Body of pancreas (tissue), 4 donors: ENCODE results near the gene UPF2. TPM values are rescaled to one million over a fixed set of nuclear protein-coding genes. Genes with fewer than 3 reads are reported as not detected.
"Not testable (repeated sequence)": the region's sequence is repeated elsewhere in the genome, so short reads cannot be mapped to it uniquely, and the experiment has no call there.

Experiments
- ATAC-seq: fragments of 150-250 bp; one replicate; pipeline ENCODE4 v1.9.1; 2016
- DNase-seq, 4 donors: peaks; one replicate each; pipeline ENCODE4 v3.0.0-alpha.2; 2019
- H3K27ac ChIP-seq, 4 donors: fragments of 200-600 bp; sonication (generic); 1 replicate in 3 of 4; 2 replicates in 1 of 4; pipeline versions ENCODE4 v1.5.1 to v1.6.1; 2016 to 2019; ENCODE audit warnings: mild to moderate bottlenecking in 1 of 4, mixed read lengths in 1 of 4, moderate library complexity in 1 of 4
- H3K27me3 ChIP-seq, 2 donors: fragments of 200-600 bp; sonication (generic); one replicate each; pipeline ENCODE4 v1.6.0; 2016; ENCODE audit warnings: mild to moderate bottlenecking in 1 of 2
- H3K36me3 ChIP-seq, 2 donors: fragments of 200-600 bp; sonication (generic); replicated peaks in 1 of 2; 2 replicates each; pipeline ENCODE4 v1.5.1; 2016; ENCODE audit warnings: low read depth in 2 of 2; ENCODE audit not compliant: insufficient read depth in 1 of 2
- H3K4me1 ChIP-seq: fragments of 200-600 bp; sonication (generic); one replicate; pipeline ENCODE4 v1.6.0; 2016
- H3K4me3 ChIP-seq, 2 donors: fragments of 200-600 bp; sonication (generic); 1 replicate in 1 of 2; 2 replicates in 1 of 2; pipeline ENCODE4 v1.5.1; 2016 to 2019
- H3K9me3 ChIP-seq, 3 donors: fragments of 200-600 bp; sonication (generic); 1 replicate in 2 of 3; 2 replicates in 1 of 3; pipeline ENCODE4 v1.5.1; 2016
- POLR2A ChIP-seq, 3 donors: fragments of 450-650 bp; IDR thresholded peaks; one replicate each; pipeline ENCODE4 v1.6.1; 2016; ENCODE audit warnings: antibody characterized with exemption in 3 of 3, mild to moderate bottlenecking in 2 of 3
- WGBS, 2 donors: methylation state at CpG; one replicate each; pipeline ENCODE4 v1.1.5; 2017; 5-methylcytosine and 5-hydroxymethylcytosine counted together
- intact Hi-C: fragments of 100-400 bp; cut with DNase I; formaldehyde crosslinking; loops from one replicate; pipeline ENCODE4 v1.15.1; 2023
- total RNA-seq, 2 donors: library from RNA; depleted of rRNA; stranded (reverse); fragments of >200 nt; gene quantifications; one replicate each; pipeline ENCODE4 v1.1.0, GENCODE V29; 2016
- TF ChIP-seq, protein P1 (sequence below), 7 experiments: fragments of 450-650 bp in 4 of 7; fragments of 200-600 bp in 3 of 7; sonication (generic) in 3 of 7; IDR thresholded peaks; one replicate each; pipeline ENCODE4 v1.5.1; 2016 to 2019; ENCODE audit warnings: antibody characterized with exemption in 7 of 7

Gene UPF2
- total RNA-seq, 2 donors from 2014 or later, result 11.2 to 16.9 TPM

DNA sequence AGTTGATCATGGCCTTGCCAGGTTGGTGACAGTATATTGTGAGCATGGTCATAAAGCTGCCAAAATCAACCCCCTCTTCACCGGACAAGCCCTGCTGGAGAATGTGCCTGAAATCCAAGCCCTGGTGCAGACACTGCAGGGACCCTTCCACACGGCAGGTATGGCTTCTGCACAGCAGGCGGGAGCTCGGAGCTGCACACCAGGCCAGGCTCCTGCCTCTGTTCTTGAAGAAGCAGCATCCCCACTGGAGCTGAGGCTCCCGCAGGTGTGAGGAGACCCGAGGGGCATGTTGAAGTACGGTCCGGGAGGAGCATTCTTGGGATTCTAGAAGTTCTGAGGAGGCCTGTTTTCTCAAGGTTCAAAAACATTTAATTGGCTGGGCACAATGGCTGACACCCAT is 38.9 kb upstream of the UPF2 start:
- DNase-seq (no peak), ATAC-seq (no peak)
- H3K9me3 ChIP-seq, result no peaks in the 10 kb centered on the region
- no peak overlapping the region for H3K27ac ChIP-seq
- H3K4me1 ChIP-seq, result no peaks in the 10 kb centered on the region
- no peak overlapping the region for H3K4me3 ChIP-seq
- 93 to 100% methylated on average over 1 to 8 of the region's 8 CpGs for WGBS, 2 donors
- H3K27me3 ChIP-seq, result no peaks in the 10 kb centered on the region
- H3K36me3 ChIP-seq, result peaks cover 0 to 11% of the 10 kb centered on the region in 2 donors
- TF ChIP-seq POLR2A (IDR thresholded peaks at IDR 0.05), result no peak
- TF ChIP-seq, protein P1, sequence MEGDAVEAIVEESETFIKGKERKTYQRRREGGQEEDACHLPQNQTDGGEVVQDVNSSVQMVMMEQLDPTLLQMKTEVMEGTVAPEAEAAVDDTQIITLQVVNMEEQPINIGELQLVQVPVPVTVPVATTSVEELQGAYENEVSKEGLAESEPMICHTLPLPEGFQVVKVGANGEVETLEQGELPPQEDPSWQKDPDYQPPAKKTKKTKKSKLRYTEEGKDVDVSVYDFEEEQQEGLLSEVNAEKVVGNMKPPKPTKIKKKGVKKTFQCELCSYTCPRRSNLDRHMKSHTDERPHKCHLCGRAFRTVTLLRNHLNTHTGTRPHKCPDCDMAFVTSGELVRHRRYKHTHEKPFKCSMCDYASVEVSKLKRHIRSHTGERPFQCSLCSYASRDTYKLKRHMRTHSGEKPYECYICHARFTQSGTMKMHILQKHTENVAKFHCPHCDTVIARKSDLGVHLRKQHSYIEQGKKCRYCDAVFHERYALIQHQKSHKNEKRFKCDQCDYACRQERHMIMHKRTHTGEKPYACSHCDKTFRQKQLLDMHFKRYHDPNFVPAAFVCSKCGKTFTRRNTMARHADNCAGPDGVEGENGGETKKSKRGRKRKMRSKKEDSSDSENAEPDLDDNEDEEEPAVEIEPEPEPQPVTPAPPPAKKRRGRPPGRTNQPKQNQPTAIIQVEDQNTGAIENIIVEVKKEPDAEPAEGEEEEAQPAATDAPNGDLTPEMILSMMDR (IDR thresholded peaks at IDR 0.05), result no peak
- intact Hi-C loops, result no loop called here

DNA sequence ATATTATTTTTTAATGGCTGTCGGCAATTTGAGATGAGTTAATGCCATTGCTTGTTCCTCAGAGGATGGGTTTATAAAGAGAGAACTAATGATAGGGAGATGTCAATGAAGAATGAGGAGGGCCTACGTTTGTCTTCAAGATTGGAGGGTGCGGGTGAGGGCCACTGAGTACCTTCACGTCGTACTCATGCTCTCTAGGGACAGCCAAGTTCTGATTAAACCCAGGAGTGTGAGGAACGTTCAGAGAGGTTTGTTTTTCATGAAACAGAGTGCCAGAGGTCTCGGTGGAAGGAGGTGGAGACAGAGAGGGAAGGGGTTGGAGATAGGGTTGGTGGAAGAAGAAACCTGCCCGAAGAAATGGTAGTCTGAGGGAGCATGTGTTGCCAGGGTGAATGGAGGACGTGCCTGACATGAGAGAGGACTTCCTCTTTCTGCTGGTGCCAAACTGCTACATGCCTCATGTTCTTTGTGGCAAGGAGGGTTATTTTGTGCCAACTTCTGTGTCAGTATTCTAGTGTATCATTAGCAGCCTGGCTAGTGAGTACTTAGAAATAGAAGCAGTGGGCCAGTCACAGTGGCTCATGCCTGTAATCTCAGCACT is 35.1 kb upstream of the UPF2 start:
- TF ChIP-seq, protein P1 (IDR thresholded peaks at IDR 0.05), result no peak
- no peak for TF ChIP-seq POLR2A (IDR thresholded peaks at IDR 0.05)
- no peaks in the 10 kb centered on the region for H3K27me3 ChIP-seq
- DNase-seq, result no peak
- WGBS, 2 donors, result 69 to 77% methylated on average over 9 of the region's 9 CpGs
- ATAC-seq, result no peak
- H3K4me3 ChIP-seq, result no peak overlapping the region
- intact Hi-C loops, result no loop called here
- H3K9me3 ChIP-seq, result no peaks in the 10 kb centered on the region
- no peak overlapping the region for H3K27ac ChIP-seq
- peaks cover 5% of the 10 kb centered on the region for H3K4me1 ChIP-seq
- H3K36me3 ChIP-seq, result peaks cover 0 to 2% of the 10 kb centered on the region in 2 donors

DNA sequence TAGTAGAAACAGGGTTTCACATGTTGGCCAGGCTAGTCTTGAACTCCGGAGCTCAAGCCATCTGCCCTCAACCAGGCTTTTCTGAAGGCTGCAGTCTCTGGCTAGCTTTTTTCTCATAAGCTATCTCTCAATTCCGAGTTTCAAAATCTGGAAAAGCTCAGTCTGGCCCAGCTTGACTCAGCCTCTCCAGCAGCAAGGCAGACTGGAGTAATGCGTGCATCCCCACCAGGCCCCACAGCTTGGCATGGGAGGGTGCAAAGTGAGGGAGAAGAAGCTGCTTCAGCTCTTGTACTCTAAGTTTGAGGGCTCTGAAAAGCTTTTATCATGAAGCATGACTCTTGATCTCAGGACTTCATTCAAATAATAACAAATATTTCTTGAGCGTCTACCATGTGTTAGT is 30.9 kb upstream of the UPF2 start:
- H3K4me3 ChIP-seq, result no peak overlapping the region
- 70 to 82% methylated on average over 4 of the region's 4 CpGs for WGBS, 2 donors
- intact Hi-C loops, result no loop called here
- DNase-seq (no peak), ATAC-seq (no peak)
- no peaks in the 10 kb centered on the region for H3K27me3 ChIP-seq
- H3K4me1 ChIP-seq, result peaks cover 29% of the 10 kb centered on the region
- no peaks in the 10 kb centered on the region for H3K9me3 ChIP-seq
- TF ChIP-seq POLR2A (IDR thresholded peaks at IDR 0.05), result no peak
- TF ChIP-seq, protein P1 (IDR thresholded peaks at IDR 0.05), result no peak
- H3K36me3 ChIP-seq, result peaks cover 0 to 2% of the 10 kb centered on the region in 2 donors
- H3K27ac ChIP-seq, result no peak overlapping the region

DNA sequence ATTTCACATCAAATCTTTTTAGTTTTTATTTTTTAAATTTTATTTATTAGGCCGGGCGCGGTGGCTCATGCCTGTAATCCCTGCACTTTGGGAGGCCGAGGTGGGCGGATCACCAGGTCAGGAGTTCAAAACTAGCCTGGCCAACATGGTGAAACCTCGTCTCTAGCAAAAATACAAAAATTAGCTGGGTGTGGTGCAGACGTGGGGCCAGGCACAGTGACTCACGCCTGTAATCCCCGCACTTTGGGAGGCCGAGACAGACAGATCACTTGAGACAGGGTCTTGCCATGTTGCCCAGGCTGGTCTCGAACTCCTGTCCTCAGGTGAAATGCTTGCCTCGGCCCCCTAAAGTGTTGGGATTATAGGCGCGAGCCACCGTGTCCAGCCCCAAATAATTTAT is 28.8 kb upstream of the UPF2 start:
- Histone ChIP-seq H3K4me1 (peaks cover 33% of the 10 kb centered on the region), H3K27ac (peak overlapping the region in 1 of 4 donors; percentile 25)
- H3K9me3 ChIP-seq, ATAC-seq, H3K27me3 ChIP-seq, DNase-seq, intact Hi-C loops, H3K4me3 ChIP-seq, H3K36me3 ChIP-seq: not testable (repeated sequence)
- 89 to 90% methylated on average over 13 to 14 of the region's 15 CpGs for WGBS, 2 donors

DNA sequence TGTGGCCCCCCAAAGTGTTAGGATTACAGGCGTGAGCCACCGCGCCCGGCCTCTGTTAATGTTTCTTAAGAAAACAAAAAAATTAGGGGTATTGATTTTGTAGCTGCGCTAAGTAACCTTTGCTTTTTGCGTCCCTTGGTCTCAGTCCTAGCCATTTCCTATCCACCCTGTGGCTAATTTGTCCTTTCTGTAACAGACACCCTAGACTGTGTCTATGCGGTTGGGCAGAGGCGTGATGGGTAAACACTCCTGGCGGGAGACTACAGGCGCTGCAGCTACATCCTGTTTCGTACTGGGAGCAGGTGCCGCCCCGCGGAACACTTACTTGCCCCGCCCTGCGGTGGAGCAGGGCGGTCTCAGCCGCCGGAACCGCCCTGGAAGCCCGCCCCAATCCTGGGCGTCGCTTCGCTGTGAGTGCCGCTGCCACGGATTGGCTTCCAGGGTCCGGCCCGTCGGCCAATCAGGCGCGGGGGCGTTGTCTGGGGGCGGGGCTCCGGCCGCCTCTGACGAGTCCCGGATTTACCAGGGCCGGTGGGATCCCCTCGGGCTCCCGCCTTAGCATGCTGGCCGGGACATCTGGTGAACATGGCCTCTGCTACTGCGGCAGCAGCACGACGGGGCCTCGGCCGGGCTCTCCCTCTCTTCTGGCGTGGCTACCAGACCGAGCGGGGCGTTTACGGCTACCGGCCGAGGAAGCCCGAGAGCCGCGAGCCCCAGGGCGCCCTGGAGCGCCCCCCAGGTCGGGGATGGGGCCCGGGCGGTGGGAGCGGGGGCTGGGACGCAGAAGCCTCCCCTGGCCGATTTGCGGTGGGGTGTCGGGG is 26.1 kb upstream of the UPF2 start, which contains the start of gene DHTKD1:
TSS of gene DHTKD1 (plus strand) at position 506 of the 821 bp plus-strand sequence. CDS start at position 586, 80 bp downstream.
- Histone ChIP-seq H3K4me3 (peak within 1 kb of the TSS; percentile 97 to 98), H3K27me3 (no peaks in the 10 kb centered on the region), H3K4me1 (peaks cover 33% of the 10 kb centered on the region), H3K36me3 (no peaks in the 10 kb centered on the region), H3K27ac (peak within 1 kb of the TSS; percentile 87 to 96 (median 92)), H3K9me3 (no peaks in the 10 kb centered on the region)
- WGBS, 2 donors, result 3 to 17% methylated on average over 6 to 54 of the region's 66 CpGs
- TF ChIP-seq POLR2A (IDR thresholded peaks at IDR 0.05), result peak; percentile 90 to 94 (median 91)
- TF ChIP-seq, protein P1 (IDR thresholded peaks at IDR 0.05), result peak in 6 of 7 experiments; percentile 39 to 84 (median 72)
- intact Hi-C loops, result no loop called here
- ATAC-seq (peak; percentile 99), DNase-seq (peak; percentile 98 to 99 (median 99))
